AG04450 (cell line): ENCODE measurements around the gene SRPK3. TPM values are rescaled to one million over a fixed set of nuclear protein-coding genes. Genes with fewer than 3 reads are reported as not detected.
"Not testable (repeated sequence)": the region's sequence is repeated elsewhere in the genome, so short reads cannot be mapped to it uniquely, and the experiment has no call there.

Experiments used
- CTCF ChIA-PET: fragments of 300-600, 350-600 bp; formaldehyde crosslinking; extraction: SDS; loops from one replicate; lab custom pipeline; 2022; ENCODE audit warnings: antibody characterized with exemption, inconsistent platforms; lab: Charles Lee
- POLR2A ChIA-PET: fragments of 350-600 bp; formaldehyde crosslinking; extraction: SDS; loops from one replicate; lab custom pipeline; 2021; ENCODE audit warnings: antibody characterized with exemption, inconsistent platforms; lab: Yijun Ruan, JAX
- DNase-seq: peaks from one replicate; pipeline ENCODE4 v3.0.0-alpha.2; 2011; ENCODE audit warnings: low read depth, low spot score
- H3K27ac ChIP-seq: one replicate; pipeline ENCODE4 v1.5.1; 2012; ENCODE audit warnings: low read depth, low read length, control low read depth
- H3K27me3 ChIP-seq: one replicate; pipeline ENCODE4 v1.6.0; 2012; ENCODE audit warnings: low read length; ENCODE audit not compliant: control insufficient read depth, insufficient read depth
- H3K4me3 ChIP-seq: 2 replicates; pipeline ENCODE4 v1.5.1; 2011; ENCODE audit warnings: mild to moderate bottlenecking, low read depth, low read length, control low read depth
- H3K9me3 ChIP-seq: 2 replicates; pipeline ENCODE4 v1.5.1; 2012; ENCODE audit warnings: low read length; ENCODE audit not compliant: control insufficient read depth, insufficient read depth
- polyA plus RNA-seq: library from polyadenylated mRNA; depleted of rRNA; stranded (reverse); fragments of >200 nt; gene quantifications from 2 replicates; pipeline ENCODE4 v1.2.3, GENCODE V29; 2011
- TF ChIP-seq, protein P1 (sequence below): IDR thresholded peaks from 2 replicates; pipeline ENCODE4 v1.5.1; 2011; ENCODE audit warnings: low read depth, low read length, control low read depth, inconsistent platforms

The SRPK3 gene
- polyA plus RNA-seq, 1 experiment, result 0.27 TPM

- ChIA-PET CTCF (no interaction called here), POLR2A (no interaction called here)
- no peak overlapping the region for H3K4me3 ChIP-seq
- H3K27me3 ChIP-seq, result peaks cover 2% of the 10 kb centered on the region
- no peak for DNase-seq
- TF ChIP-seq, protein P1, sequence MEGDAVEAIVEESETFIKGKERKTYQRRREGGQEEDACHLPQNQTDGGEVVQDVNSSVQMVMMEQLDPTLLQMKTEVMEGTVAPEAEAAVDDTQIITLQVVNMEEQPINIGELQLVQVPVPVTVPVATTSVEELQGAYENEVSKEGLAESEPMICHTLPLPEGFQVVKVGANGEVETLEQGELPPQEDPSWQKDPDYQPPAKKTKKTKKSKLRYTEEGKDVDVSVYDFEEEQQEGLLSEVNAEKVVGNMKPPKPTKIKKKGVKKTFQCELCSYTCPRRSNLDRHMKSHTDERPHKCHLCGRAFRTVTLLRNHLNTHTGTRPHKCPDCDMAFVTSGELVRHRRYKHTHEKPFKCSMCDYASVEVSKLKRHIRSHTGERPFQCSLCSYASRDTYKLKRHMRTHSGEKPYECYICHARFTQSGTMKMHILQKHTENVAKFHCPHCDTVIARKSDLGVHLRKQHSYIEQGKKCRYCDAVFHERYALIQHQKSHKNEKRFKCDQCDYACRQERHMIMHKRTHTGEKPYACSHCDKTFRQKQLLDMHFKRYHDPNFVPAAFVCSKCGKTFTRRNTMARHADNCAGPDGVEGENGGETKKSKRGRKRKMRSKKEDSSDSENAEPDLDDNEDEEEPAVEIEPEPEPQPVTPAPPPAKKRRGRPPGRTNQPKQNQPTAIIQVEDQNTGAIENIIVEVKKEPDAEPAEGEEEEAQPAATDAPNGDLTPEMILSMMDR, result no peak
- no peak overlapping the region for H3K27ac ChIP-seq
- H3K9me3 ChIP-seq, result no peaks in the 10 kb centered on the region
These were observed 27.1 kb downstream of the SRPK3 start for GRCh38 chrX:153807976-153808375.

DNA sequence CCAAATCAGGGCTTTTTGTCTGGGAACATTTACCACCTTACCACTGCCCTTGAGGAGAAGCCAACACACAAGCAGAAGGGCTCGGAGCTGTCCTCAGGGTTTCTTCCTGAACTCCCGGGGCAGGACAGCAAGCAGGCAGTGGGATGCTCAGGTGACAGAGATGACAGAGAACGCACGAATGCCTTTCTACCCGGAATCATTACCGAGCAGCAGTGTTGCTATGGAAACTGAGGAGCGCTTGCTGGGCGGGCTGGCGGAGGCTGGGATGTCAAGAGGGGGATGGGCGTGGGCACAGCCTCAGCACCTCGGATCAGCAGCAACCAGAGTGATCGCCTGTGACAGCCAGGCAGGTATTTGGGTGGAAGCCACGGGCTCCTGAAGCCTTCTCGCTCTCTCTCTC lies 31.4 kb downstream of the SRPK3 start:
- DNase-seq, result no peak
- TF ChIP-seq, protein P1, result no peak
- POLR2A ChIA-PET, result no interaction called here
- Histone ChIP-seq H3K27me3 (no peaks in the 10 kb centered on the region), H3K4me3 (no peak overlapping the region), H3K27ac (no peak overlapping the region), H3K9me3 (no peaks in the 10 kb centered on the region)
- CTCF ChIA-PET, result no interaction called here

DNA sequence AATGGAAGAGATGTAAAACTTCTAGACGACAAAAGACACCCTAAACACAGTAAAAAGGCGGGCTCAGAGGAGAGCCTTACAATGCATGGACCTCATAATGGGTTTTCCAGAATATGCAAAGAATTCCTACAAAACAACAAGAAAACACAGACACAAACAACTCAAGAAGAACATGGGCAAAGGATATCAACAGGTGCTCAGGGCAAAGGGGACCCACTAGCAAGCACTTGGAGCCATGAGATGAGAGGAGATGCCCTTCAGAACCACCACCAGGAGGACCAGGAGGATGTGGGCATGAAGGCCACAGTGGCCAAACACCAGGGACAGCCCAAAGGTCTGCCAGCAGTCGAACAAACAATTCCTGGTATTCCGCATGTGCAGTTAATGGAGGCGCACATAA lies 32.3 kb downstream of the SRPK3 start:
- TF ChIP-seq, protein P1, result no peak
- ChIA-PET CTCF (no interaction called here), POLR2A (no interaction called here)
- H3K4me3 ChIP-seq, result no peak overlapping the region
- DNase-seq, result no peak
- H3K9me3 ChIP-seq, result no peaks in the 10 kb centered on the region
- no peaks in the 10 kb centered on the region for H3K27me3 ChIP-seq
- H3K27ac ChIP-seq, result no peak overlapping the region

- TF ChIP-seq, protein P1, result no peak
- H3K27ac ChIP-seq, result no peak overlapping the region
- H3K9me3 ChIP-seq, result no peaks in the 10 kb centered on the region
- CTCF ChIA-PET, result interaction anchor here (0.5 kb wide), 1 partner anchor 130 kb away, joined by 3 read pairs; no protein-coding TSS in a partner anchor
- DNase-seq, result no peak
- no peaks in the 10 kb centered on the region for H3K27me3 ChIP-seq
- no peak overlapping the region for H3K4me3 ChIP-seq
- POLR2A ChIA-PET, result no interaction called here
These were observed 33.9 kb downstream of the SRPK3 start for GRCh38 chrX:153814591-153815315.

- TF ChIP-seq, protein P1, result no peak
- no peak overlapping the region for H3K4me3 ChIP-seq
- H3K27me3 ChIP-seq, result no peaks in the 10 kb centered on the region
- no peaks in the 10 kb centered on the region for H3K9me3 ChIP-seq
- POLR2A ChIA-PET, result no interaction called here
- CTCF ChIA-PET, result interaction anchor here (0.6 kb wide), 1 partner anchor 106 kb away, joined by 3 read pairs; no protein-coding TSS in a partner anchor
- H3K27ac ChIP-seq, result no peak overlapping the region
- DNase-seq, result no peak
These were observed 36.2 kb downstream of the SRPK3 start for GRCh38 chrX:153816831-153817690.

DNA sequence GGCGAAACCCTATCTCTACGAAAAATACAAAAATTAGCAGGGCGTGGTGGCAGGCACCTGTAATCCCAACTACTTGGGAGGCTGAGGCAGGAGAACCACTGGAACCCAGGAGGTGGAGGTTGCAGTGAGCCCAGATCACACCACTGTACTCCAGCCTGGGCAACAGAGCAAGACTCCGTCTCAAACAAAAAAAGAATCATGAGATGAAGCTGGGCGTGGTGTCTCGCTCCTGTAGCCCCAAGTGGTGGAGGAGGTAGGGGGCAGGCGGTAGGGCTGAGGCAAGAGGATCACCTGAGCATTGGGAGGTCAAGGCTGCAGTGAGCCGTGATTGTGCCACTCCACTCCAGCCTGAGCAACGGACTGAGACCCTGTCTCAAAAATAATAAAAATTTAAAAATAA lies 37.2 kb downstream of the SRPK3 start:
- DNase-seq, H3K27me3 ChIP-seq, H3K27ac ChIP-seq, CTCF ChIA-PET, POLR2A ChIA-PET, H3K4me3 ChIP-seq, H3K9me3 ChIP-seq: not testable (repeated sequence)
